Measurements from ENCODE around the gene ZBTB46. TPM values are rescaled to one million over a fixed set of nuclear protein-coding genes. Genes with fewer than 3 reads are reported as not detected.

ZBTB46 gene
- total RNA-seq, 1 experiment from 2014 or later = 1.1 TPM

DNA sequence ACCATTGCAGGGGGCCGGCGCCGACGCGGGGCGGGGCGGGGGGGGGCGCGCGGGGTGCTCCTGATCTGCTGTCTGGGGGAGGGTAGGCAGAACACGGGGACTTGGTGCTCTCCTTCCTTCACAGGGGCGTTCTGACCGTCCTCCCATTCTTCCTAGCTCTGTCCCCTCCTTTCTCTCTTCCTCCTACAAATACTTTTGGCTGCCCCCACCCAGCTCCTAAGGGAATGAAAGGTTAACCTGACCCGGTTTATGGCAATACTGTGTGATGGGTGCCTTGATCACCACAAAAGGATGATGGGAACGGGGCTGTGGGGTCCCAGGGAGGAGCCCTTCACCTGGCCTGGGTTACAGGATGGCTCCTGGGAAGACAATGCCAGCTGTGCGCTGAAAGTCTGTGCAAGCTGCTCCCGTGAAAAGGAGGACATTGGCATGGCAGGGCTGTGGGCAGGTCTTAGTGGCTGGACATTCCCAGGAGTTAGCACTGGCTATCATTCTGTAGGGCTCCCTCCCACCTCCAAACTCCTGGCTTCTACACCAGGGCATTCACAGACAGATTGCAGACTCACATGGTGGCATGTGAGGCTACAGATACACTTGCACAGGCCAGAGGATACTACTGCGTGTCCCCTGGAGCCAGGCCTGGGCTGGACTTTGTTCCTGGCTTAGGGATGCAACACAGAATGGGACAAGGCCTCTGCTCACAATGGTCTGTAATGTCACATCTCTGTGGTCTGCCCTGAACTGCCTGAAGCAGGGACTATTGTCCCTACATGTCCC lies 32.1 kb upstream of the ZBTB46 start:
- POLR2A ChIA-PET (ENCODE audit: low non-redundant PET) = no interaction called here
- no peaks in the 10 kb centered on the region for H3K9me3 ChIP-seq (ENCODE audit: low read depth, low read length, poor library complexity, severe bottlenecking)
- CTCF ChIA-PET = no interaction called here
- H3K4me3 ChIP-seq (ENCODE audit: low read depth, low read length, poor library complexity, severe bottlenecking) = peak overlapping the region; percentile 88
- peaks cover 7% of the 10 kb centered on the region for H3K4me1 ChIP-seq (ENCODE audit: insufficient read depth, low read length, poor library complexity, severe bottlenecking)
- intact Hi-C loops (cut with micrococcal nuclease; ENCODE audit: unreplicated experiment) = no loop called here
- no peaks in the 10 kb centered on the region for H3K36me3 ChIP-seq (ENCODE audit: insufficient read depth, low read length, poor library complexity, severe bottlenecking)
- no peaks in the 10 kb centered on the region for H3K27me3 ChIP-seq (replicated peaks; ENCODE audit: insufficient read depth, low read depth, low read length, poor library complexity)
- BruUV-seq (replicated peaks) = no TSS peak
- TF ChIP-seq, protein P1, sequence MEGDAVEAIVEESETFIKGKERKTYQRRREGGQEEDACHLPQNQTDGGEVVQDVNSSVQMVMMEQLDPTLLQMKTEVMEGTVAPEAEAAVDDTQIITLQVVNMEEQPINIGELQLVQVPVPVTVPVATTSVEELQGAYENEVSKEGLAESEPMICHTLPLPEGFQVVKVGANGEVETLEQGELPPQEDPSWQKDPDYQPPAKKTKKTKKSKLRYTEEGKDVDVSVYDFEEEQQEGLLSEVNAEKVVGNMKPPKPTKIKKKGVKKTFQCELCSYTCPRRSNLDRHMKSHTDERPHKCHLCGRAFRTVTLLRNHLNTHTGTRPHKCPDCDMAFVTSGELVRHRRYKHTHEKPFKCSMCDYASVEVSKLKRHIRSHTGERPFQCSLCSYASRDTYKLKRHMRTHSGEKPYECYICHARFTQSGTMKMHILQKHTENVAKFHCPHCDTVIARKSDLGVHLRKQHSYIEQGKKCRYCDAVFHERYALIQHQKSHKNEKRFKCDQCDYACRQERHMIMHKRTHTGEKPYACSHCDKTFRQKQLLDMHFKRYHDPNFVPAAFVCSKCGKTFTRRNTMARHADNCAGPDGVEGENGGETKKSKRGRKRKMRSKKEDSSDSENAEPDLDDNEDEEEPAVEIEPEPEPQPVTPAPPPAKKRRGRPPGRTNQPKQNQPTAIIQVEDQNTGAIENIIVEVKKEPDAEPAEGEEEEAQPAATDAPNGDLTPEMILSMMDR (conservative IDR thresholded peaks at IDR 0.05; ENCODE audit: low read depth, low read length) = no peak
- no peak for TF ChIP-seq EZH2 (IDR thresholded peaks at IDR 0.05; ENCODE audit: borderline replicate concordance, low read depth, low read length, poor library complexity, severe bottlenecking)
- H3K27ac ChIP-seq (ENCODE audit: low read depth, low read length, poor library complexity, severe bottlenecking) = peak overlapping the region; percentile 92
- no peak for DNase-seq (ENCODE audit: low spot score)

DNA sequence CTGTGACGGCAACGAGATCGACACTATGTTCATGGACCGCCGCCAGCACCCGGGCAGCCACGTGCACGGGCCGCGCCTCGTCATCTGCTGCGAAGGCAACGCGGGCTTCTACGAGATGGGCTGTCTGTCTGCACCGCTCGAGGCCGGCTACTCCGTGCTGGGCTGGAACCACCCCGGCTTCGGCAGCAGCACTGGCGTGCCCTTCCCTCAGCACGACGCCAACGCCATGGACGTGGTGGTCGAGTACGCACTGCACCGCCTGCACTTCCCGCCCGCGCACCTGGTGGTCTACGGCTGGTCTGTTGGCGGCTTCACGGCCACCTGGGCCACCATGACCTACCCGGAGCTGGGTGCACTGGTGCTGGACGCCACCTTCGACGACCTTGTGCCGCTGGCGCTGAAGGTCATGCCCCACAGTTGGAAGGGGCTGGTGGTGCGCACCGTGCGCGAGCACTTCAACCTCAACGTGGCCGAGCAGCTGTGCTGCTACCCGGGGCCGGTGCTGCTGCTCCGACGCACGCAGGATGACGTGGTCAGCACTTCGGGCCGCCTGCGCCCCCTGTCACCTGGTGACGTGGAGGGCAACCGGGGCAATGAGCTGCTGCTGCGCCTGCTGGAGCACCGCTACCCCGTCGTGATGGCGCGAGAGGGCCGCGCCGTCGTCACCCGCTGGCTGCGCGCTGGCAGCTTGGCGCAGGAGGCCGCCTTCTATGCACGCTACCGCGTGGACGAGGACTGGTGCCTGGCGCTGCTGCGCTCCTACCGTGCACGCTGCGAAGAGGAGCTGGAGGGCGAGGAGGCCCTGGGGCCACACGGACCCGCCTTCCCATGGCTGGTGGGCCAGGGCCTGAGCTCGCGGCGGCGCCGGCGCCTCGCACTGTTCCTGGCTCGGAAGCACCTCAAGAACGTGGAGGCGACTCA lies 31.2 kb upstream of the ZBTB46 start:
- no TSS peak for BruUV-seq (replicated peaks)
- Histone ChIP-seq H3K27ac (ENCODE audit: low read depth, low read length, poor library complexity, severe bottlenecking) (no peak overlapping the region), H3K4me1 (ENCODE audit: insufficient read depth, low read length, poor library complexity, severe bottlenecking) (peaks cover 11% of the 10 kb centered on the region), H3K9me3 (ENCODE audit: low read depth, low read length, poor library complexity, severe bottlenecking) (no peaks in the 10 kb centered on the region), H3K4me3 (ENCODE audit: low read depth, low read length, poor library complexity, severe bottlenecking) (no peak overlapping the region), H3K36me3 (ENCODE audit: insufficient read depth, low read length, poor library complexity, severe bottlenecking) (no peaks in the 10 kb centered on the region), H3K27me3 (replicated peaks; ENCODE audit: insufficient read depth, low read depth, low read length, poor library complexity) (no peaks in the 10 kb centered on the region)
- DNase-seq (ENCODE audit: low spot score) = no peak
- intact Hi-C loops (cut with micrococcal nuclease; ENCODE audit: unreplicated experiment) = no loop called here
- TF ChIP-seq, protein P1 (conservative IDR thresholded peaks at IDR 0.05; ENCODE audit: low read depth, low read length) = no peak
- TF ChIP-seq EZH2 (IDR thresholded peaks at IDR 0.05; ENCODE audit: borderline replicate concordance, low read depth, low read length, poor library complexity, severe bottlenecking) = no peak
- ChIA-PET CTCF (no interaction called here), POLR2A (ENCODE audit: low non-redundant PET) (interaction anchor here (0.7 kb wide), 1 partner anchor 240 kb away, joined by 3 read pairs; no protein-coding TSS in a partner anchor)

DNA sequence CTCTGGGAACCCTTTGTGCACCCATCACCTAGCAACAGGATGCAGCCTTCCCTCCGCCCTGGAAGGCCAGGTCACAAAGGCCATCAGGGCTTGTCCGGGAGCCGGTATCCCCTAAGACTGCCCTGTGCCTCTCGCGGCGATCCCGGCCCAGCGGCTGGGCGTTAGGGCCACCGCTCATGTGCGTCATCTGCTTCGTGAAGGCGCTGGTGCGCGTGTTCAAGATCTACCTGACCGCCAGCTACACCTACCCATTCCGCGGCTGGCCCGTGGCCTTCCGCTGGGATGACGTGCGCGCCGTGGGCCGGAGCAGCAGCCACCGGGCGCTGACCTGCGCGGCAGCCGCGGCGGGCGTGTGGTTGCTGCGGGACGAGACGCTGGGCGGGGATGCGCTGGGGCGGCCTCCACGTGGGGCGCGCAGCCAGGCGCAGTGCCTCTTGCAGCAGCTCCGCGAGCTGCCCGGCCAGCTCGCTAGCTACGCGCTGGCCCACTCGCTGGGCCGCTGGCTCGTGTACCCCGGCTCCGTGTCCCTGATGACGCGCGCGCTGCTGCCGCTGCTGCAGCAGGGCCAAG lies 30.4 kb upstream of the ZBTB46 start, which contains the start of gene ABHD16B:
Gene ABHD16B (plus strand): TSS at position 134 of the 570 bp plus-strand sequence. CDS start 43 bp downstream, at position 177.
- CTCF ChIA-PET = no interaction called here
- POLR2A ChIA-PET (ENCODE audit: low non-redundant PET) = interaction anchor here (0.7 kb wide), 1 partner anchor 239 kb away, joined by 3 read pairs; no protein-coding TSS in a partner anchor
- H3K4me3 ChIP-seq (ENCODE audit: low read depth, low read length, poor library complexity, severe bottlenecking) = no peak within 1 kb of the TSS

More for the DNA sequence above, 30.4 kb upstream of the ZBTB46 start, which contains the start of gene ABHD16B:
- intact Hi-C loops (cut with micrococcal nuclease; ENCODE audit: unreplicated experiment) = no loop called here
- Histone ChIP-seq H3K9me3 (ENCODE audit: low read depth, low read length, poor library complexity, severe bottlenecking) (no peaks in the 10 kb centered on the region), H3K36me3 (ENCODE audit: insufficient read depth, low read length, poor library complexity, severe bottlenecking) (no peaks in the 10 kb centered on the region), H3K27me3 (replicated peaks; ENCODE audit: insufficient read depth, low read depth, low read length, poor library complexity) (no peaks in the 10 kb centered on the region), H3K27ac (ENCODE audit: low read depth, low read length, poor library complexity, severe bottlenecking) (no peak within 1 kb of the TSS), H3K4me1 (ENCODE audit: insufficient read depth, low read length, poor library complexity, severe bottlenecking) (peaks cover 11% of the 10 kb centered on the region)
- DNase-seq (ENCODE audit: low spot score) = no peak
- TF ChIP-seq EZH2 (IDR thresholded peaks at IDR 0.05; ENCODE audit: borderline replicate concordance, low read depth, low read length, poor library complexity, severe bottlenecking) = no peak
- TF ChIP-seq, protein P1 (conservative IDR thresholded peaks at IDR 0.05; ENCODE audit: low read depth, low read length) = no peak
- no TSS peak for BruUV-seq (replicated peaks)

All from A673 (cell line).